Upper lobe of left lung (tissue), 6 donors: ENCODE data around the gene ADNP2. TPM values are rescaled to one million over a fixed set of nuclear protein-coding genes. Genes with fewer than 3 reads are reported as not detected.

Experiments
- ATAC-seq, 2 donors: fragments of 200-7000 bp; cut with Tn5 transposase; one replicate each; pipeline ENCODE4 v1.9.1; 2022; ENCODE audit warnings: mild to moderate bottlenecking in 2 of 2, moderate library complexity in 2 of 2; ENCODE audit not compliant: low FRiP score in 2 of 2
- DNase-seq, 2 donors: peaks; one replicate each; pipeline ENCODE4 v3.0.0-alpha.2; 2019 to 2020
- H3K27ac ChIP-seq, 4 donors: fragments of 200-600 bp; sonication (generic); one replicate each; pipeline ENCODE4 v1.5.1; 2016 to 2019
- H3K27me3 ChIP-seq, 4 donors: fragments of 200-600 bp; sonication (generic); one replicate each; pipeline ENCODE4 v1.5.1; 2017 to 2019
- H3K36me3 ChIP-seq, 4 donors: fragments of 200-600 bp; sonication (generic); one replicate each; pipeline ENCODE4 v1.5.1; 2016 to 2019
- H3K4me1 ChIP-seq, 4 donors: fragments of 200-600 bp; sonication (generic); one replicate each; pipeline ENCODE4 v1.5.1; 2018 to 2019
- H3K4me3 ChIP-seq, 4 donors: fragments of 200-600 bp; sonication (generic); one replicate each; pipeline ENCODE4 v1.5.1; 2017 to 2019; ENCODE audit warnings: mild to moderate bottlenecking in 2 of 4, moderate library complexity in 1 of 4
- H3K9me3 ChIP-seq, 4 donors: fragments of 200-600 bp; sonication (generic); one replicate each; pipeline ENCODE4 v1.5.1; 2018 to 2019
- CTCF ChIP-seq, 6 experiments: fragments of 450-650 bp in 4 of 6; fragments of 200-600 bp in 2 of 6; sonication (generic) in 2 of 6; IDR thresholded peaks; one replicate each; pipeline ENCODE4 v1.5.1; 2016 to 2019; ENCODE audit warnings: antibody characterized with exemption in 6 of 6
- EP300 ChIP-seq, 4 donors: sonication (generic); formaldehyde crosslinking; IDR thresholded peaks; one replicate each; pipeline ENCODE4 v1.5.1; 2017; ENCODE audit warnings: antibody characterized with exemption in 4 of 4, control low read depth in 2 of 4
- POLR2A ChIP-seq, 4 donors: fragments of 450-650 bp; IDR thresholded peaks; one replicate each; pipeline ENCODE4 v1.5.1; 2016 to 2017; ENCODE audit warnings: antibody characterized with exemption in 4 of 4, mild to moderate bottlenecking in 2 of 4
- POLR2AphosphoS5 ChIP-seq, 2 donors: sonication (generic); formaldehyde crosslinking; IDR thresholded peaks; one replicate each; pipeline ENCODE4 v1.5.1; 2017; ENCODE audit warnings: antibody characterized with exemption in 2 of 2
- WGBS, 2 donors: methylation state at CpG; one replicate each; pipeline ENCODE4 v1.1.5; 2017 to 2018; 5-methylcytosine and 5-hydroxymethylcytosine counted together
- total RNA-seq, 6 donors: library from RNA; depleted of rRNA in 4 of 6; stranded (reverse); fragments of >200 nt in 4 of 6; gene quantifications; one replicate each; pipeline versions ENCODE4 v1.1.0 to v1.2.1, GENCODE V29; 2016 to 2021
- donor health status: DM: no; HTN: no; CAD: no; lungs with moderate emphysema.
- donor health status: DM: no; HTN: yes; CAD: no; lungs with severe emphysema.

Gene ADNP2
- total RNA-seq, 6 donors from 2014 or later: 12.4 to 26.6 (median 16.1) TPM

- Histone ChIP-seq H3K27me3 (no peaks in the 10 kb centered on the region), H3K4me3 (no peak overlapping the region), H3K9me3 (no peaks in the 10 kb centered on the region), H3K36me3 (no peaks in the 10 kb centered on the region), H3K4me1 (no peaks in the 10 kb centered on the region), H3K27ac (no peak overlapping the region)
- TF ChIP-seq POLR2AphosphoS5 (IDR thresholded peaks at IDR 0.05): no peak
- no peak for TF ChIP-seq POLR2A (IDR thresholded peaks at IDR 0.05)
- no peak for TF ChIP-seq CTCF (IDR thresholded peaks at IDR 0.05)
- no peak for TF ChIP-seq EP300 (IDR thresholded peaks at IDR 0.05)
- WGBS, 2 donors: 90 to 95% methylated on average over 19 of the region's 19 CpGs
- ATAC-seq (no peak), DNase-seq (no peak)
Measured at GRCh38 chr18:80187956-80188642, 79.0 kb downstream of the ADNP2 start.

DNA sequence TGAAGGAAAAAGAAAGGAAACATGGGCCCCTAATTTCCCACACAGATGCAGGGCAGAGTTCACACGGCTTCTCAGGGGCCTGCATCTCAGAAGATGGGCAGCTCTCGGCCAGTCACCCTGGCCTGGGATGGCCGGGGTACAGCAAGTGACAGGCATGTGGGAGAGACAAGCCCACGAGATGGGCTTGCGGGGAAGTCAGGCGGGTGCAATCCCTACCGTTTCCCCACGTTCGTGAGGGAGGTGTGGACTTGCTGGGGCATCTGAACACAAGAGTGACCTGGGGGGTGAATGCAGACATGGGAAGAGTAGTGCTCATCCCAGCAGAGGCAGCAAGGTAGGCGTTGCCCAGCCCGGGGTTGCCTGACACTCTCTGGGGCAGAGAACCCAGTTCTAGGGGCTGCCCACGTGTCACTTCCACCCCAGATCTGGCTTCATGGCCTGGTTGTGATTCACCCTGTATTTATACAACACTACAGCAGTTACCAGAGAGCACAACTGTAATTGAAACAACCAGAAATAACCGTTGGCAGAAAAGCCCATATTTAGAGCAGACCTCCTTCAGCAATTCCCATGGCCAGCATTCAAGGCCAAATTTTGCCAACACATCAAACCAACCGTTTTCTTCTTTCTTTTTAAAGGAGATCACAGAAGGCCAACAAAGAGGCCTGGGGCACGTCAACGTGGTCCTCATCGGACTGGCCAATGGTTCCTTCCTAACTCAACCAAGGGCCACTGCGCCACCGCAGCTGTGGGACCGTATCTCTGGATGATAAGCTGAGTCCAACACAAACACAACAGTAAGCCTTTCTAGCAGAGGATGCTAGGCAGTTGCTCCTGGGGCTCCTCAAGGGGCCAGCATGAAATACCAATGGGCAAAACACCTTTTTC, 79.8 kb downstream of the ADNP2 start:
- no peaks in the 10 kb centered on the region for H3K9me3 ChIP-seq
- H3K27me3 ChIP-seq: no peaks in the 10 kb centered on the region
- H3K4me1 ChIP-seq: no peaks in the 10 kb centered on the region
- ATAC-seq: no peak
- H3K36me3 ChIP-seq: no peaks in the 10 kb centered on the region
- no peak overlapping the region for H3K4me3 ChIP-seq
- no peak for DNase-seq
- no peak overlapping the region for H3K27ac ChIP-seq
- 89 to 93% methylated on average over 16 to 20 of the region's 20 CpGs for WGBS, 2 donors
- no peak for TF ChIP-seq POLR2A (IDR thresholded peaks at IDR 0.05)

DNA sequence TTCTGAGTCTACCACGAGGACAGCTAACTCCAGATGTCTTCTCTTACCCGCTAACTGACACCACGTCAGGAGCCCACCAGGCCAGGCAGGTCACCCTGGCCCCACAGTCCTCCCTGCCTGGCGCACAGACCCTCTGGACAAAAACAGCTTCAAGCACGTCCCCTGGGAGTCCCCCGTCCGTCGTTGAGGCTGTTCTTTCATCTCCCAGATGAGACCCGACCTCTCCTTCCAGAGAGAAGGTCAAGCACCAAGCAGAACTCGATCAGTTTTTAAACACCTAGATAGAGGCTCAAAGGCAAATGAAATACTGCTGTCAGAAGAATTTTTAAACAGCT, 80.4 kb downstream of the ADNP2 start:
- TF ChIP-seq POLR2AphosphoS5 (IDR thresholded peaks at IDR 0.05) (no peak), POLR2A (IDR thresholded peaks at IDR 0.05) (no peak), EP300 (IDR thresholded peaks at IDR 0.05) (no peak), CTCF (IDR thresholded peaks at IDR 0.05) (no peak)
- Histone ChIP-seq H3K36me3 (no peaks in the 10 kb centered on the region), H3K27ac (no peak overlapping the region), H3K27me3 (no peaks in the 10 kb centered on the region), H3K9me3 (no peaks in the 10 kb centered on the region), H3K4me1 (no peaks in the 10 kb centered on the region), H3K4me3 (no peak overlapping the region)
- ATAC-seq (no peak), DNase-seq (no peak)
- WGBS, 2 donors: 80 to 81% methylated on average over 10 of the region's 10 CpGs

Other genes with a start within 250 kb of the ADNP2 start
- 10 to 100 TPM; 37.6 to 90.7 (median 66.5) TPM for gene SLC66A2, start 157.6 kb upstream of the ADNP2 start, total RNA-seq
- gene HSBP1L1, start 144.6 kb upstream of the ADNP2 start, total RNA-seq: 10 to 100 TPM; 32.1 to 80.7 (median 43.8) TPM
- gene TXNL4A, start 120.7 kb upstream of the ADNP2 start, total RNA-seq: 100 to 1,000 TPM in 1 of 6 donors, 10 to 100 TPM in 5; 11.5 to 101 (median 27.8) TPM
- 10 to 100 TPM; 19.2 to 32.5 (median 24.5) TPM for gene RBFA, start 74.8 kb upstream of the ADNP2 start, total RNA-seq
- 1 to 10 TPM; 1.4 to 6.1 (median 3.5) TPM for gene PARD6G, start 138.3 kb downstream of the ADNP2 start, total RNA-seq